ENCODE measurements around the gene PLD1.

- TF ChIP-seq, protein P1, sequence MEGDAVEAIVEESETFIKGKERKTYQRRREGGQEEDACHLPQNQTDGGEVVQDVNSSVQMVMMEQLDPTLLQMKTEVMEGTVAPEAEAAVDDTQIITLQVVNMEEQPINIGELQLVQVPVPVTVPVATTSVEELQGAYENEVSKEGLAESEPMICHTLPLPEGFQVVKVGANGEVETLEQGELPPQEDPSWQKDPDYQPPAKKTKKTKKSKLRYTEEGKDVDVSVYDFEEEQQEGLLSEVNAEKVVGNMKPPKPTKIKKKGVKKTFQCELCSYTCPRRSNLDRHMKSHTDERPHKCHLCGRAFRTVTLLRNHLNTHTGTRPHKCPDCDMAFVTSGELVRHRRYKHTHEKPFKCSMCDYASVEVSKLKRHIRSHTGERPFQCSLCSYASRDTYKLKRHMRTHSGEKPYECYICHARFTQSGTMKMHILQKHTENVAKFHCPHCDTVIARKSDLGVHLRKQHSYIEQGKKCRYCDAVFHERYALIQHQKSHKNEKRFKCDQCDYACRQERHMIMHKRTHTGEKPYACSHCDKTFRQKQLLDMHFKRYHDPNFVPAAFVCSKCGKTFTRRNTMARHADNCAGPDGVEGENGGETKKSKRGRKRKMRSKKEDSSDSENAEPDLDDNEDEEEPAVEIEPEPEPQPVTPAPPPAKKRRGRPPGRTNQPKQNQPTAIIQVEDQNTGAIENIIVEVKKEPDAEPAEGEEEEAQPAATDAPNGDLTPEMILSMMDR (IDR thresholded peaks at IDR 0.05): no peak
- no peak for TF ChIP-seq POLR2A (IDR thresholded peaks at IDR 0.05)
Measured at GRCh38 chr3:171607452-171607851, 202.8 kb downstream of the PLD1 start.

Measured in esophagus squamous epithelium (tissue), 4 donors.